ENCODE data around the gene FDX1.

FDX1 gene

DNA sequence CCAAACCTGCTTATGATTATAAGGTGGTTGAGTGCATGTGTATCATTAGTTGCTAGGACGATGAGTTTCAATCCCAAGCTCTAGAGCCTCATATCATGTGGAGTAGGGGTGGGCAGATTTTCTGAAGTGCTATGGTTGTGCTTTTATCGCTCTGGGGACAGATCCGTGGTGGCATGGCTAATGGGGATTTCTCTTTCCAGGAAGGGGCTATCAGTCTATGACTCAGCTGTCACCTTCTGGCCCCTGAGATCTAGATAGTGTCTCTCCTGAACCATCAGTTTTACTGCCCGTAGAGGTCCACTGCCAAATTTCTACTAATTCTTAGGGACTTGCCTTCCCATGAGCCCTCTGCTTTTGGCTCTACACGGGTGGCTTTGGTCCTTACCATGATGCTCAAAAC lies 51.8 kb downstream of the FDX1 start:
- H2BK5ac ChIP-seq (ENCODE audit: low read depth, low read length, poor library complexity): no peak overlapping the region
- H4K91ac ChIP-seq (ENCODE audit: low read depth, low read length): no peak overlapping the region
- no peak overlapping the region for H3K14ac ChIP-seq (ENCODE audit: low read length)
- H4K12ac ChIP-seq (ENCODE audit: low read depth, low read length): no peak overlapping the region
- no peak overlapping the region for H3K27ac ChIP-seq (ENCODE audit: low read depth, low read length)
- no peak overlapping the region for H2AK5ac ChIP-seq (ENCODE audit: low read length)
- no peaks in the 10 kb centered on the region for H3K79me2 ChIP-seq (ENCODE audit: control insufficient read depth, insufficient read depth, low read length, poor library complexity)
- WGBS (ENCODE audit: extremely low coverage, insufficient coverage, insufficient read length): no CpG with 5 or more reads among the region's 5 CpGs
- no peaks in the 10 kb centered on the region for H3K36me3 ChIP-seq (ENCODE audit: control insufficient read depth in 1 of 2, insufficient read depth in 2 of 2, low read length in 2 of 2)
- H3K79me1 ChIP-seq (ENCODE audit: low read length): no peaks in the 10 kb centered on the region
- H3K9ac ChIP-seq (ENCODE audit: low read length): no peak overlapping the region
- H3K9me3 ChIP-seq (ENCODE audit: insufficient read depth, low read depth, low read length): no peaks in the 10 kb centered on the region
- H3K18ac ChIP-seq (ENCODE audit: low read length): no peak overlapping the region
- no peak overlapping the region for H3K4ac ChIP-seq (ENCODE audit: low read depth, low read length)
- no peak overlapping the region for H3K23ac ChIP-seq (ENCODE audit: low read length)
- H2BK12ac ChIP-seq (ENCODE audit: low read length): no peak overlapping the region
- H2BK120ac ChIP-seq (ENCODE audit: insufficient read depth, low read length, poor library complexity): no peak overlapping the region
- no peak for DNase-seq
- H3K4me1 ChIP-seq (ENCODE audit: control insufficient read depth in 1 of 2, insufficient read depth in 2 of 2, low read length in 2 of 2): no peaks in the 10 kb centered on the region
- no peak overlapping the region for H3K4me3 ChIP-seq (ENCODE audit: low read depth, low read length)
- no peak overlapping the region for H4K8ac ChIP-seq (ENCODE audit: low read depth, low read length)
- H3K4me2 ChIP-seq (ENCODE audit: low read length): no peak overlapping the region
- no peaks in the 10 kb centered on the region for H3K27me3 ChIP-seq (ENCODE audit: insufficient read depth, low read length)
- no peak overlapping the region for H2AFZ ChIP-seq (ENCODE audit: insufficient read depth, low read length, poor library complexity)

DNA sequence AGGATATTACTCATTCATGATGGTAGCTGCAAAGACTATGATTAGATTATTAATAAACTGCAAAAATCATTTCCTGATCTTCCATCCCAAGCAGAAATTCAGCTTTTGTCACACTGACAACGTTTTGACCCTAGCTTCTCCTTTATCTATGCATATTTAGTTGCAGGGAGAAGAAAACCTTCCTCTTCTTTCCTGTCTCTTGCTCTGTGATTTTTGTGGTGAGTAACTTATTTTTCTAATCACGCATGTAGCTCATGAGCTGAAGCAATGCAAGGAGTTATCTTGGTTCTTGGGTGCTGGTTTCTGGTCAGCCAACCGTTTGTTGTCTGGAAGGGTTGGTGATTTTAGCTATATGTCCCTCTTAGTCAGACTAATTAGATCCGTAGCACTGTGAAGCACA lies 56.4 kb downstream of the FDX1 start:
- no peak overlapping the region for H3K14ac ChIP-seq (ENCODE audit: low read length)
- H2BK5ac ChIP-seq (ENCODE audit: low read depth, low read length, poor library complexity): no peak overlapping the region
- H3K18ac ChIP-seq (ENCODE audit: low read length): no peak overlapping the region
- H3K27me3 ChIP-seq (ENCODE audit: insufficient read depth, low read length): no peaks in the 10 kb centered on the region
- no peak overlapping the region for H3K23ac ChIP-seq (ENCODE audit: low read length)
- H3K36me3 ChIP-seq (ENCODE audit: control insufficient read depth in 1 of 2, insufficient read depth in 2 of 2, low read length in 2 of 2): no peaks in the 10 kb centered on the region
- no peak overlapping the region for H3K4me3 ChIP-seq (ENCODE audit: low read depth, low read length)
- H2AFZ ChIP-seq (ENCODE audit: insufficient read depth, low read length, poor library complexity): no peak overlapping the region
- no peaks in the 10 kb centered on the region for H3K79me1 ChIP-seq (ENCODE audit: low read length)
- H2BK12ac ChIP-seq (ENCODE audit: low read length): no peak overlapping the region
- H2BK120ac ChIP-seq (ENCODE audit: insufficient read depth, low read length, poor library complexity): no peak overlapping the region
- H3K9me3 ChIP-seq (ENCODE audit: insufficient read depth, low read depth, low read length): no peaks in the 10 kb centered on the region
- no peak overlapping the region for H4K91ac ChIP-seq (ENCODE audit: low read depth, low read length)
- H3K27ac ChIP-seq (ENCODE audit: low read depth, low read length): no peak overlapping the region
- H4K8ac ChIP-seq (ENCODE audit: low read depth, low read length): no peak overlapping the region
- H3K79me2 ChIP-seq (ENCODE audit: control insufficient read depth, insufficient read depth, low read length, poor library complexity): no peaks in the 10 kb centered on the region
- H3K9ac ChIP-seq (ENCODE audit: low read length): no peak overlapping the region
- WGBS (ENCODE audit: extremely low coverage, insufficient coverage, insufficient read length): no CpG with 5 or more reads among the region's 4 CpGs
- no peak for DNase-seq
- H4K12ac ChIP-seq (ENCODE audit: low read depth, low read length): no peak overlapping the region
- no peak overlapping the region for H3K4ac ChIP-seq (ENCODE audit: low read depth, low read length)
- no peaks in the 10 kb centered on the region for H3K4me1 ChIP-seq (ENCODE audit: control insufficient read depth in 1 of 2, insufficient read depth in 2 of 2, low read length in 2 of 2)
- H2AK5ac ChIP-seq (ENCODE audit: low read length): no peak overlapping the region
- H3K4me2 ChIP-seq (ENCODE audit: low read length): no peak overlapping the region

DNA sequence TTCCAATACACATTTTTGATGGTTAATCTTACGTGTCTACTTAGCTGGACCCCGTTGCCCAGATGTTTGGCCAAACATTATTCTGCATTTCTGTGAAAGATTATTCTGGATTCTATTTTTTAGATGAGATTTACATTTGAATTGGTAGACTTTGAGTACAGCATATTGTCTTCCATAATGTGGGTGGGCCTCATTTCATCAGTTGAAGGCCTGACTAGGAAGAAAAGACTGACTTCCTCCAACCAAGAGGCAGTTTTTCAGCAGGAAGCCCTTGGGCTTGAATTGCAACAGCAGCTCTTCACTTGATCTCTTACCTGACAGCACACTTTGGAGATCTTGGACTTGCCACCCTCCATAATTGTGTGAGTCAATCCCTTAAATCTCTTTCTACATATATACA lies 58.7 kb downstream of the FDX1 start:
- Histone ChIP-seq H3K9ac (ENCODE audit: low read length) (no peak overlapping the region), H3K4me3 (ENCODE audit: low read depth, low read length) (no peak overlapping the region), H3K14ac (ENCODE audit: low read length) (no peak overlapping the region), H3K27me3 (ENCODE audit: insufficient read depth, low read length) (no peaks in the 10 kb centered on the region), H3K79me1 (ENCODE audit: low read length) (no peaks in the 10 kb centered on the region), H3K27ac (ENCODE audit: low read depth, low read length) (no peak overlapping the region), H4K12ac (ENCODE audit: low read depth, low read length) (no peak overlapping the region), H4K8ac (ENCODE audit: low read depth, low read length) (no peak overlapping the region), H2BK120ac (ENCODE audit: insufficient read depth, low read length, poor library complexity) (no peak overlapping the region), H3K36me3 (ENCODE audit: control insufficient read depth in 1 of 2, insufficient read depth in 2 of 2, low read length in 2 of 2) (no peaks in the 10 kb centered on the region), H3K4me1 (ENCODE audit: control insufficient read depth in 1 of 2, insufficient read depth in 2 of 2, low read length in 2 of 2) (peaks cover 3 to 4% of the 10 kb centered on the region in 2 experiments), H3K79me2 (ENCODE audit: control insufficient read depth, insufficient read depth, low read length, poor library complexity) (no peaks in the 10 kb centered on the region), H3K23ac (ENCODE audit: low read length) (no peak overlapping the region), H3K18ac (ENCODE audit: low read length) (no peak overlapping the region), H3K4me2 (ENCODE audit: low read length) (no peak overlapping the region), H2AK5ac (ENCODE audit: low read length) (no peak overlapping the region), H2BK12ac (ENCODE audit: low read length) (no peak overlapping the region), H2AFZ (ENCODE audit: insufficient read depth, low read length, poor library complexity) (no peak overlapping the region), H3K4ac (ENCODE audit: low read depth, low read length) (no peak overlapping the region), H3K9me3 (ENCODE audit: insufficient read depth, low read depth, low read length) (no peaks in the 10 kb centered on the region), H4K91ac (ENCODE audit: low read depth, low read length) (no peak overlapping the region), H2BK5ac (ENCODE audit: low read depth, low read length, poor library complexity) (no peak overlapping the region)
- no peak for DNase-seq
- no CpG with 5 or more reads among the region's 2 CpGs for WGBS (ENCODE audit: extremely low coverage, insufficient coverage, insufficient read length)

DNA sequence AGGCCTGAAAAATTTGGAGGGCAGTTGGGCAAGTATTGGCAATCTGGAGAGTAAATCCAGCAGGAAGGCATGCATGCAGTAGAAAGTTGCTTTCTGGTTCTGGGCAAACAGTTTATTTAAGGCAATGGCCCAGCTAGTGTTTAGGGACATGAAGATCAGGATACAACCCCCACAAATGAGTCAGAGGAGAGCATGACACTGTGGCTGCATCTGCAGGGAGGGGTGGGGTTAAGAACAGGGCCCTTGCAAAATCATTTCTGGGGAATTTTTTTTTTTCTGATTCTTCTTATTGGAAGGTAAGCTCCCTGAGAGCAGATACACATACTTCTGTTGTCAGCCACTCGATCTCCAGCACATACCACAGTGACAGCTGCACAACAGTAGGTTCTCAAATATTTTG lies 61.1 kb downstream of the FDX1 start:
- no peaks in the 10 kb centered on the region for H3K36me3 ChIP-seq (ENCODE audit: control insufficient read depth in 1 of 2, insufficient read depth in 2 of 2, low read length in 2 of 2)
- H2AK5ac ChIP-seq (ENCODE audit: low read length): no peak overlapping the region
- H3K4ac ChIP-seq (ENCODE audit: low read depth, low read length): no peak overlapping the region
- peak; percentile 76 to 85 for DNase-seq
- H3K14ac ChIP-seq (ENCODE audit: low read length): no peak overlapping the region
- H4K12ac ChIP-seq (ENCODE audit: low read depth, low read length): no peak overlapping the region
- no peak overlapping the region for H3K4me2 ChIP-seq (ENCODE audit: low read length)
- H3K4me3 ChIP-seq (ENCODE audit: low read depth, low read length): no peak overlapping the region
- no peak overlapping the region for H2BK120ac ChIP-seq (ENCODE audit: insufficient read depth, low read length, poor library complexity)
- no peaks in the 10 kb centered on the region for H3K79me2 ChIP-seq (ENCODE audit: control insufficient read depth, insufficient read depth, low read length, poor library complexity)
- no peak overlapping the region for H3K27ac ChIP-seq (ENCODE audit: low read depth, low read length)
- H3K9me3 ChIP-seq (ENCODE audit: insufficient read depth, low read depth, low read length): no peaks in the 10 kb centered on the region
- no peaks in the 10 kb centered on the region for H3K27me3 ChIP-seq (ENCODE audit: insufficient read depth, low read length)
- H3K9ac ChIP-seq (ENCODE audit: low read length): no peak overlapping the region
- H3K23ac ChIP-seq (ENCODE audit: low read length): no peak overlapping the region
- H2AFZ ChIP-seq (ENCODE audit: insufficient read depth, low read length, poor library complexity): no peak overlapping the region
- H2BK5ac ChIP-seq (ENCODE audit: low read depth, low read length, poor library complexity): no peak overlapping the region
- no peak overlapping the region for H2BK12ac ChIP-seq (ENCODE audit: low read length)
- H4K8ac ChIP-seq (ENCODE audit: low read depth, low read length): no peak overlapping the region
- H3K79me1 ChIP-seq (ENCODE audit: low read length): no peaks in the 10 kb centered on the region
- WGBS (ENCODE audit: extremely low coverage, insufficient coverage, insufficient read length): no CpG with 5 or more reads among the region's 1 CpG
- no peak overlapping the region for H3K18ac ChIP-seq (ENCODE audit: low read length)
- H4K91ac ChIP-seq (ENCODE audit: low read depth, low read length): no peak overlapping the region
- peaks cover 3 to 4% of the 10 kb centered on the region in 2 experiments for H3K4me1 ChIP-seq (ENCODE audit: control insufficient read depth in 1 of 2, insufficient read depth in 2 of 2, low read length in 2 of 2)
